ENCODE measurements around the gene ACAD9.

DNA sequence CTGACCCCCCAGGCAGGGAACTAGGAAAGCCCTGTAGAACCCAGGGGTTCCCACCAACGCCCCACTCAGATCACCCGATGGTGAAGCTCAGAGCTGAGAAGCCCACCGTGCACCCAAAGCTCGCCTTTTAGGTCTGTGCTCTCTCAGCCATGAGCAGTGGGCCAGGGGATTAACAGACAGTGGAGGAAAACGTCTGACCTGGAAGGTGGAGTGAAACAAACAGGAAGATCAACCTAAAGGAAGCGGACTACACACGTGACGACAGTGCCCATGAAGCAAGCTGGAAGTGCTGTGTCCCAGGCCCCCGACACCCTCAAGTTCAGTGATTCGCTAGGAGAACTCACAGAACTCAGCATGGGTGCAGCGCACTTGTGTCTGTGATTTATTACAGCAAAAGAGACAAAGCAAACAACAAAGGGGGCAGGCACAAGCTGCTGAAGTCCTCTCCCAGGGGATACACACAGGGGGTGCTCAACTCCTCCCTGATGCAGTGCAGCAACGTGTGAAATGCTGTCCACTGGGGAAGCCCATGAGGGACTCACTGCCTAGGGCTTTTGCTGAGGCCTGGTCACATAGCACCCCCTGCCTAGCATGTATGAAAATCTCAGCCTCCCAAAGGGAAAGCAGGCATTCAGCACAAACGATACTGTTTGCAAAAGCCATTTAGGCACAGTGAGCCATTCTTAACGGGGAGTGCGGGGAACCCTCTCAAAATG, 71.0 kb downstream of the ACAD9 start:
- no peak for TF ChIP-seq EP300 (IDR thresholded peaks at IDR 0.05)
- TF ChIP-seq CTCF (IDR thresholded peaks at IDR 0.05): no peak
- no peak for TF ChIP-seq POLR2A (IDR thresholded peaks at IDR 0.05)

All from sigmoid colon (tissue), 4 donors.